IMR-90 (cell line): ENCODE data around the gene TRAPPC12. TPM values are rescaled to one million over a fixed set of nuclear protein-coding genes. Genes with fewer than 3 reads are reported as not detected.
A peak's percentile ranks its signal among the peaks of the same experiment; 100 is the strongest.

Source experiments
- ATAC-seq: fragments of 200-7000 bp; cut with Tn5 transposase; 2 replicates; pipeline ENCODE4 v1.9.1; 2020; ENCODE audit warnings: low read depth, mild to moderate bottlenecking, moderate library complexity
- BruUV-seq: library from RNA; stranded (reverse); fragments of 400-500 nt; replicated peaks from 2 replicates; lab custom pipeline; 2021; lab: Mats Ljungman, UMichigan
- CTCF ChIA-PET: fragments of 300-600 bp; formaldehyde crosslinking; extraction: SDS; loops from one replicate; lab custom pipeline; 2021; ENCODE audit warnings: antibody characterized with exemption; lab: Yijun Ruan, JAX
- POLR2A ChIA-PET: fragments of 300-600 bp; sonication (Branson Sonifier 250); formaldehyde crosslinking; loops from one replicate; lab custom pipeline; 2022; ENCODE audit warnings: antibody characterized with exemption; ENCODE audit not compliant: unreplicated experiment; lab: Charles Lee
- DNase-seq: peaks from one replicate; pipeline ENCODE4 v3.0.0; 2013
- H2AFZ ChIP-seq: replicated peaks from 2 replicates; pipeline ENCODE3; 2013; ENCODE audit warnings: low read length, mild to moderate bottlenecking; ENCODE audit not compliant: poor library complexity
- H2AK5ac ChIP-seq: 2 replicates; pipeline ENCODE4 v1.6.1; 2013; ENCODE audit warnings: low read depth, low read length, inconsistent platforms
- H2AK9ac ChIP-seq: replicated peaks from 2 replicates; pipeline ENCODE3; 2013; ENCODE audit warnings: mild to moderate bottlenecking, low read depth, low read length, moderate library complexity; ENCODE audit not compliant: poor library complexity
- H2BK120ac ChIP-seq: 2 replicates; pipeline ENCODE4 v1.6.1; 2013; ENCODE audit warnings: low read depth, low read length, inconsistent platforms
- H2BK15ac ChIP-seq: 3 replicates; pipeline ENCODE4 v1.6.1; 2013; ENCODE audit warnings: low read depth, low read length, inconsistent platforms
- H2BK20ac ChIP-seq: 2 replicates; pipeline ENCODE4 v1.6.1; 2013; ENCODE audit warnings: low read depth, mild to moderate bottlenecking, inconsistent platforms, low read length, moderate library complexity
- H2BK5ac ChIP-seq: 2 replicates; pipeline ENCODE4 v1.6.1; 2013; ENCODE audit warnings: mild to moderate bottlenecking, low read depth, low read length, inconsistent platforms; ENCODE audit not compliant: poor library complexity, severe bottlenecking
- H3K14ac ChIP-seq: replicated peaks from 2 replicates; pipeline ENCODE4 v1.6.1; 2013; ENCODE audit warnings: low read depth, low read length, inconsistent platforms
- H3K18ac ChIP-seq: 2 replicates; pipeline ENCODE4 v1.6.1; 2013; ENCODE audit warnings: low read depth, low read length, control low read depth
- H3K23ac ChIP-seq: 2 replicates; pipeline ENCODE4 v1.6.1; 2013; ENCODE audit warnings: low read depth, low read length, inconsistent platforms
- H3K27ac ChIP-seq: 2 replicates; pipeline ENCODE4 v1.5.1; 2013; ENCODE audit warnings: mild to moderate bottlenecking, control low read depth, low read length; ENCODE audit not compliant: insufficient read depth
- H3K27me3 ChIP-seq: 2 replicates; pipeline ENCODE4 v1.6.1; 2013; ENCODE audit warnings: low read length; ENCODE audit not compliant: control insufficient read depth, insufficient read depth
- H3K36me3 ChIP-seq: 2 replicates; pipeline ENCODE4 v1.6.1; 2013; ENCODE audit warnings: low read length, mixed read lengths; ENCODE audit not compliant: control insufficient read depth, insufficient read depth
- H3K4ac ChIP-seq: 2 replicates; pipeline ENCODE4 v1.6.1; 2013; ENCODE audit warnings: low read depth, low read length, inconsistent platforms
- H3K4me1 ChIP-seq: 2 replicates; pipeline ENCODE4 v1.6.1; 2013; ENCODE audit warnings: low read length, mixed read lengths; ENCODE audit not compliant: control insufficient read depth, insufficient read depth
- H3K4me2 ChIP-seq: 2 replicates; pipeline ENCODE4 v1.6.1; 2013; ENCODE audit warnings: low read depth, mild to moderate bottlenecking, control low read depth, low read length, moderate library complexity
- H3K4me3 ChIP-seq: 2 replicates; pipeline ENCODE4 v1.5.1; 2013; ENCODE audit warnings: low read depth, mild to moderate bottlenecking, control low read depth, low read length, moderate library complexity; ENCODE audit not compliant: insufficient read depth
- H3K56ac ChIP-seq: 2 replicates; pipeline ENCODE4 v1.6.1; 2013; ENCODE audit warnings: low read length, inconsistent platforms; ENCODE audit not compliant: insufficient read depth; ENCODE audit errors: extremely low read depth
- H3K79me1 ChIP-seq, 2 experiments: 2 replicates each; pipeline ENCODE4 v1.6.1; 2013; ENCODE audit warnings: low read length in 2 of 2, inconsistent platforms in 1 of 2, low read depth in 1 of 2
- H3K9ac ChIP-seq: 2 replicates; pipeline ENCODE4 v1.6.1; 2013; ENCODE audit warnings: low read depth, low read length, control low read depth
- H3K9me1 ChIP-seq: 2 replicates; pipeline ENCODE4 v1.6.1; 2013; ENCODE audit warnings: low read length, inconsistent platforms; ENCODE audit not compliant: insufficient read depth
- H3K9me3 ChIP-seq: 2 replicates; pipeline ENCODE4 v1.6.1; 2013; ENCODE audit warnings: low read length; ENCODE audit not compliant: control insufficient read depth, insufficient read depth
- H4K20me1 ChIP-seq: 2 replicates; pipeline ENCODE4 v1.6.1; 2013; ENCODE audit warnings: low read length, inconsistent platforms; ENCODE audit not compliant: insufficient read depth
- H4K5ac ChIP-seq: 2 replicates; pipeline ENCODE4 v1.6.1; 2013; ENCODE audit warnings: mild to moderate bottlenecking, low read depth, low read length, control low read depth
- H4K8ac ChIP-seq, 2 experiments: 2 replicates each; pipeline ENCODE4 v1.6.1; 2013; ENCODE audit warnings: low read depth in 2 of 2, low read length in 2 of 2, control low read depth in 1 of 2, inconsistent platforms in 1 of 2
- H4K91ac ChIP-seq: 2 replicates; pipeline ENCODE4 v1.6.1; 2013; ENCODE audit warnings: low read depth, low read length, inconsistent platforms; ENCODE audit not compliant: insufficient read depth
- BHLHE40 ChIP-seq: fragments of 150-350 bp; IDR thresholded peaks from 2 replicates; pipeline ENCODE4 v1.6.1; 2016; ENCODE audit warnings: mild to moderate bottlenecking, low read depth, low read length
- CEBPB ChIP-seq: IDR thresholded peaks from 2 replicates; pipeline ENCODE4 v1.6.1; 2012; ENCODE audit warnings: low read depth, low read length, improper control_type of control experiment
- CHD1 ChIP-seq: IDR thresholded peaks from 2 replicates; pipeline ENCODE4 v1.6.1; 2012; ENCODE audit warnings: low read depth, low read length, improper control_type of control experiment
- FOS ChIP-seq: fragments of 150-350 bp; IDR thresholded peaks from 2 replicates; pipeline ENCODE4 v1.6.1; 2016; ENCODE audit warnings: low read depth, low read length
- MAFK ChIP-seq: IDR thresholded peaks from 2 replicates; pipeline ENCODE4 v1.6.1; 2012; ENCODE audit warnings: low read depth, low read length, improper control_type of control experiment
- MAZ ChIP-seq: IDR thresholded peaks from 2 replicates; pipeline ENCODE4 v1.6.1; 2012; ENCODE audit warnings: low read depth, mild to moderate bottlenecking, low read length, improper control_type of control experiment, moderate library complexity, borderline replicate concordance
- NFE2L2 ChIP-seq: fragments of 150-350 bp; IDR thresholded peaks from 2 replicates; pipeline ENCODE4 v1.6.1; 2016; ENCODE audit warnings: low read depth, mild to moderate bottlenecking, low read length
- POLR2A ChIP-seq: IDR thresholded peaks from 2 replicates; pipeline ENCODE4 v1.6.1; 2012; ENCODE audit warnings: mild to moderate bottlenecking, low read depth, low read length
- RAD21 ChIP-seq: IDR thresholded peaks from 2 replicates; pipeline ENCODE4 v1.6.1; 2012; ENCODE audit warnings: low read length, improper control_type of control experiment
- RCOR1 ChIP-seq: IDR thresholded peaks from 2 replicates; pipeline ENCODE4 v1.6.1; 2012; ENCODE audit warnings: mild to moderate bottlenecking, low read length, improper control_type of control experiment; ENCODE audit not compliant: insufficient replicate concordance
- RFX5 ChIP-seq: IDR thresholded peaks from 2 replicates; pipeline ENCODE4 v1.8.0; 2012; ENCODE audit warnings: low read depth, mild to moderate bottlenecking, low read length, moderate library complexity
- SMC3 ChIP-seq: fragments of 150-350 bp; IDR thresholded peaks from 2 replicates; pipeline ENCODE4 v1.6.1; 2016; ENCODE audit warnings: low read depth, mild to moderate bottlenecking, antibody characterized with exemption, low read length, moderate library complexity
- WGBS, 2 experiments: methylation state at CpG; one replicate each; pipeline versions ENCODE4 v1.1.5 to v1.1.7; 2013; ENCODE audit warnings: missing lambda C conversion rate in 2 of 2; ENCODE audit not compliant: insufficient read length in 1 of 2; ENCODE audit errors: extremely low coverage in 2 of 2; 5-methylcytosine and 5-hydroxymethylcytosine counted together
- dilution Hi-C: fragments of 300-500 bp; cut with HindIII; formaldehyde crosslinking; loops from one replicate; pipeline ENCODE4 v1.14.3; 2018; ENCODE audit warnings: low sequenced_read_pairs; ENCODE audit not compliant: unreplicated experiment
- in situ Hi-C: fragments of 300-500 bp; cut with MboI; formaldehyde crosslinking; loops from 3 replicates; pipeline ENCODE4 v1.14.3; 2019; ENCODE audit warnings: low sequenced_read_pairs, inconsistent platforms, mixed read lengths
- intact Hi-C: fragments of 100-400 bp; cut with micrococcal nuclease; formaldehyde crosslinking; loops from 2 replicates; pipeline ENCODE4 v1.10.0; 2022
- polyA plus RNA-seq, 3 experiments: library from polyadenylated mRNA; depleted of rRNA; stranded (reverse); fragments of >200 nt; gene quantifications; 2 replicates each; pipeline ENCODE4 v1.2.3, GENCODE V29; 2012; ENCODE audit warnings: low replicate concordance in 1 of 3
- total RNA-seq: library from RNA; depleted of rRNA; stranded (reverse); fragments of >200 nt; gene quantifications from 2 replicates; pipeline ENCODE4 v1.2.3, GENCODE V29; 2012
- TF ChIP-seq, protein P1 (sequence below): conservative IDR thresholded peaks from 2 replicates; pipeline ENCODE4 v1.5.1; 2012; ENCODE audit warnings: mild to moderate bottlenecking, low read depth, low read length, improper control_type of control experiment
- TF ChIP-seq, protein P2 (sequence below): fragments of 150-350 bp; IDR thresholded peaks from 2 replicates; pipeline ENCODE4 v1.6.1; 2016; ENCODE audit warnings: low read depth, mild to moderate bottlenecking, low read length, moderate library complexity, borderline replicate concordance

Gene TRAPPC12
- total and polyA plus RNA-seq, 2 of the 4 experiments (the other 2 are of a cell fraction): 25.8 to 69.9 TPM

DNA sequence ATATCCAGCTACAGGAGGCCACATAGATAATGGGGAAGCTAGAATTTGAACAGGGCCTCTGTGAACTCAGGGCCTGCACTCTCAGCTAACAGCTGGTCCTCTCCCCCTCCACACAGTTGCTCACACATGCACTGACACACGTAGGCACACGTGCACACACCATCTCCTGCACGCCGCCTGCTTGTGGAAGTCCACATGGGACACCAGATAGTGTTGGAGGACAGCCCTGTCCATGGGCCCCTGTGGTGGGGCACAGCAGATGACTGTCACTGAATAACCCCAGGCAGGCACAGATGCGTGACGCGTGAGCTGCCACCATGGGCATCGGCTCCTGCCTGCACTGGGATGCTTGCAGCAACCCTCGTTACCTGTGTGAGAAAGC is 87.0 kb downstream of the TRAPPC12 start:
- peak overlapping the region; percentile 96 for H2AK5ac ChIP-seq
- H4K5ac ChIP-seq: peak overlapping the region; percentile 81
- peaks cover 28% of the 10 kb centered on the region for H3K4me1 ChIP-seq
- H3K56ac ChIP-seq: peak overlapping the region; percentile 42; the same call in 1 of the 2 replicates
- H3K79me1 ChIP-seq: peaks cover 5 to 45% of the 10 kb centered on the region in 2 experiments; a peak in 3 of 4 replicates
- H3K9me1 ChIP-seq: peaks cover 24% of the 10 kb centered on the region
- TF ChIP-seq POLR2A (no peak), CHD1 (no peak), BHLHE40 (no peak), RCOR1 (no peak), CEBPB (no peak), FOS (no peak), MAZ (no peak), NFE2L2 (no peak), SMC3 (no peak), RFX5 (no peak), MAFK (no peak), RAD21 (no peak)
- TF ChIP-seq, protein P1, sequence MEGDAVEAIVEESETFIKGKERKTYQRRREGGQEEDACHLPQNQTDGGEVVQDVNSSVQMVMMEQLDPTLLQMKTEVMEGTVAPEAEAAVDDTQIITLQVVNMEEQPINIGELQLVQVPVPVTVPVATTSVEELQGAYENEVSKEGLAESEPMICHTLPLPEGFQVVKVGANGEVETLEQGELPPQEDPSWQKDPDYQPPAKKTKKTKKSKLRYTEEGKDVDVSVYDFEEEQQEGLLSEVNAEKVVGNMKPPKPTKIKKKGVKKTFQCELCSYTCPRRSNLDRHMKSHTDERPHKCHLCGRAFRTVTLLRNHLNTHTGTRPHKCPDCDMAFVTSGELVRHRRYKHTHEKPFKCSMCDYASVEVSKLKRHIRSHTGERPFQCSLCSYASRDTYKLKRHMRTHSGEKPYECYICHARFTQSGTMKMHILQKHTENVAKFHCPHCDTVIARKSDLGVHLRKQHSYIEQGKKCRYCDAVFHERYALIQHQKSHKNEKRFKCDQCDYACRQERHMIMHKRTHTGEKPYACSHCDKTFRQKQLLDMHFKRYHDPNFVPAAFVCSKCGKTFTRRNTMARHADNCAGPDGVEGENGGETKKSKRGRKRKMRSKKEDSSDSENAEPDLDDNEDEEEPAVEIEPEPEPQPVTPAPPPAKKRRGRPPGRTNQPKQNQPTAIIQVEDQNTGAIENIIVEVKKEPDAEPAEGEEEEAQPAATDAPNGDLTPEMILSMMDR: no peak
- TF ChIP-seq, protein P2, sequence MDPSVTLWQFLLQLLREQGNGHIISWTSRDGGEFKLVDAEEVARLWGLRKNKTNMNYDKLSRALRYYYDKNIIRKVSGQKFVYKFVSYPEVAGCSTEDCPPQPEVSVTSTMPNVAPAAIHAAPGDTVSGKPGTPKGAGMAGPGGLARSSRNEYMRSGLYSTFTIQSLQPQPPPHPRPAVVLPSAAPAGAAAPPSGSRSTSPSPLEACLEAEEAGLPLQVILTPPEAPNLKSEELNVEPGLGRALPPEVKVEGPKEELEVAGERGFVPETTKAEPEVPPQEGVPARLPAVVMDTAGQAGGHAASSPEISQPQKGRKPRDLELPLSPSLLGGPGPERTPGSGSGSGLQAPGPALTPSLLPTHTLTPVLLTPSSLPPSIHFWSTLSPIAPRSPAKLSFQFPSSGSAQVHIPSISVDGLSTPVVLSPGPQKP: no peak
- peak overlapping the region; percentile 84 for H2BK20ac ChIP-seq
- peak overlapping the region; percentile 95 for H2BK120ac ChIP-seq
- H3K27ac ChIP-seq: peak overlapping the region; percentile 92
- H3K36me3 ChIP-seq: peaks cover 32% of the 10 kb centered on the region
- DNase-seq (no peak), ATAC-seq (no peak)
- peak overlapping the region; percentile 89 for H3K18ac ChIP-seq
- H2AK9ac ChIP-seq: peak overlapping the region; percentile 94
- in situ Hi-C loops (no loop called here), dilution Hi-C loops (no loop called here), intact Hi-C loops (loop anchor here (5.0 kb wide), 1 partner anchor 186 kb away; no protein-coding TSS in a partner anchor)
- peak overlapping the region; percentile 91 for H3K14ac ChIP-seq
- H3K27me3 ChIP-seq: no peaks in the 10 kb centered on the region
- peak overlapping the region; percentile 93 for H4K91ac ChIP-seq
- H3K4ac ChIP-seq: peak overlapping the region; percentile 96
- H2BK5ac ChIP-seq: peak overlapping the region; percentile 98
- POLR2A ChIA-PET: no interaction called here
- H4K8ac ChIP-seq: peak overlapping the region; percentile 17 to 79; a peak in 2 of 4 replicates
- H4K20me1 ChIP-seq: no peaks in the 10 kb centered on the region
- H3K4me2 ChIP-seq: no peak overlapping the region
- peak overlapping the region; percentile 36 for H3K9ac ChIP-seq
- peak overlapping the region; percentile 86 for H3K23ac ChIP-seq
- CTCF ChIA-PET: interaction anchor here (0.7 to 1.1 kb wide), 2 partner anchors 10 to 14 kb away, joined by 3 to 4 read pairs; no protein-coding TSS in a partner anchor
- no peak overlapping the region for H3K4me3 ChIP-seq
- peak overlapping the region; percentile 82 for H2AFZ ChIP-seq
- 93% methylated on average over 5 of the region's 9 CpGs; no CpG with 5 or more reads in 1 of the 2 experiments for WGBS, 2 experiments
- H3K9me3 ChIP-seq: no peaks in the 10 kb centered on the region
- no TSS peak for BruUV-seq
- H2BK15ac ChIP-seq: peak overlapping the region; percentile 58; the same call in 2 of the 3 replicates
